GM18861 (cell line): ENCODE measurements around the gene TAS2R10.
"Not testable (repeated sequence)": the region's sequence is repeated elsewhere in the genome, so short reads cannot be mapped to it uniquely, and the experiment has no call there.

Experiments
- ATAC-seq: cut with Tn5 transposase; IDR thresholded peaks from one replicate; pipeline ENCODE4 v1.9.1; 2021; ENCODE audit not compliant: unreplicated experiment

TAS2R10 gene, protein sequence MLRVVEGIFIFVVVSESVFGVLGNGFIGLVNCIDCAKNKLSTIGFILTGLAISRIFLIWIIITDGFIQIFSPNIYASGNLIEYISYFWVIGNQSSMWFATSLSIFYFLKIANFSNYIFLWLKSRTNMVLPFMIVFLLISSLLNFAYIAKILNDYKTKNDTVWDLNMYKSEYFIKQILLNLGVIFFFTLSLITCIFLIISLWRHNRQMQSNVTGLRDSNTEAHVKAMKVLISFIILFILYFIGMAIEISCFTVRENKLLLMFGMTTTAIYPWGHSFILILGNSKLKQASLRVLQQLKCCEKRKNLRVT

GRCh38 chr12:10826258-10826657 is at the start of gene TAS2R10:
TSS of gene TAS2R10 (minus strand) at chr12:10826358. CDS start at chr12:10826269, 89 bp downstream.
- no peak for ATAC-seq

GRCh38 chr12:10873378-10873777 is 47.2 kb upstream of the TAS2R10 start:
- no peak for ATAC-seq

DNA sequence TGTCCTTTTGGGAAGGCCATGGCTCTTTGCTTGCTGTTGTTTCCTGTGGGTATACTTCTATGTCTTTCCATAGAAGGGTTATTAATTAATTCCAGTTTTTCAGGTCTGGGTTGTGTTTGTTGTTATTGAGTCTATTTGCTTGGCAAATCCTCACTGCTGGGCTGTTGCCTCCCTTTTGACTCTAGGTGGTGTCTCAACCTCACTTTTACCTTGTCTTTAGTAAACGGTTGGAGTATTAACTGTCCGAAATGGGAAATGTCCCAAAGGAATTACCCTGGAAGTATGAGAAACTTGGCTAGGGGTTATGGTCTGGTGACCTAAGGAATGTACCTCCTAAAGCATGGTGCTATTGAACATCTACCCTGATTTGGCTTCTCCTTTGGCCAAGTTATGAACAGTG is 41.2 kb upstream of the TAS2R10 start:
- no peak for ATAC-seq

GRCh38 chr12:10863512-10864218 is 37.5 kb upstream of the TAS2R10 start:
- ATAC-seq: no peak

DNA sequence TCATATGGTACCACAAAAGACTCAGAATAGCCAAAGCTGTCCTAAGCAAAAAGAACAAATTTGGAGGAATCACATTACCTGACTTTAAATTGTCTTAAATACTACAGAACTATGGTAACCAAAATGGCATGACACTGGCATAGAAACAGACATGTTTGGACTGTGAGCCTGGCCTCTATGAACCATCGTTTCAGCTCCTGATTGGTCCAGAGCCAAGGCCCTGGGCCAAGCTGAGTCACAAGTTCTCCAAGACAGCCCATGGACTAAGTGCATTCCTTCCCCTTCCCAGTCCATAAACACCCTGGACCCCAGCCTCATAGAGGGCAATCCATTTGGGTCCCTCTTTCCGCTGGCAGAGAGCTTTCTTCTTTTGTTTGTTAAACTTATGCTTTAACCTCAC is 35.2 kb upstream of the TAS2R10 start:
- no peak for ATAC-seq

- no peak for ATAC-seq
These were observed 29.6 kb upstream of the TAS2R10 start for GRCh38 chr12:10855807-10856206.

GRCh38 chr12:10853776-10854175 is 27.6 kb upstream of the TAS2R10 start:
- no peak for ATAC-seq

- no peak for ATAC-seq
These were observed 25.2 kb upstream of the TAS2R10 start for GRCh38 chr12:10851243-10851858.

DNA sequence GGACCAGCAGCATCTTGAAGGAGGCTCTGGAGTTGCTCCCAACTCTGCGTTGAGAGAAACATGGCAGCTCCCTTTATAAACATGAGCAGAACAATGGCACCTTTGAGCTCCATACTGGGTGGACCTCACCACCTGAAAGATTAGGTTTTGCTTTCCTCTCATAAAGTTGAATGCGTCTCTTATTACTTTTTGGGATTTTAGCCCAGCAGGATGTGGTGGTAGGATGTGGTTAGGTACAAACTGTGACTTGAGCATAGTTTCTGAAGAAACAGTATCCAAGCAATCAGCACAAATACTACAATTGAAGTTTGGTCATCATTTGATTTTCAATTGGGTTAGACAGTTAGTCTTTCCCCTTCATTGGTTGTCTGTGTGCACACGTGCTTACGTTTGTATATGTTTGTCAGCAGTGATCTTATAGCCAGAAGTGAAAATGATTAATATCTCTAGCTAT is 23.3 kb upstream of the TAS2R10 start, which contains the start of gene PRR4:
Gene PRR4 (minus strand): TSS at position 51 of the 454 bp plus-strand sequence. CDS start 38 bp downstream, at position 13.
- ATAC-seq: no peak

- no peak for ATAC-seq
These were observed 21.6 kb upstream of the TAS2R10 start for GRCh38 chr12:10847744-10848143.

- no peak for ATAC-seq
These were observed 16.7 kb upstream of the TAS2R10 start for GRCh38 chr12:10842862-10843261.

GRCh38 chr12:10838461-10838860 is 12.3 kb upstream of the TAS2R10 start:
- ATAC-seq: no peak

DNA sequence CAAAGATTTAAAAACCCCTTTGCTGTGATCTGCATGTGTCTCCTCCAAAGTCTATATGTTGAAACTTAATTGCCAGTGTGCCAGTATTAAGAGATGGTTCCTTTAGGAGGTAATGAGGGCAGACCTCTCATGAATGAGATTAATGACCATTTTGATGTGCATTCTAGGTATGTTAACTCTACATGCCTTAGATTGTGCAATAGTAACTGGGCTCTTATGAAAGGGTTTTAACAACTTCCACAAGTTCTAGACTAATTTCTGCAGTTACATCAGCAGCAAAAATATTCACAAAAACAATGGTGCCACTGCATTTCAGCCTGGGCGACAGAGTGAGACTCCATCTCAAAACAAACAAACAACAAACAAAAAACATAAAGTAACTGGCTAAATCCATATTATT is 3.8 kb upstream of the TAS2R10 start:
- ATAC-seq: no peak

- no peak for ATAC-seq
These were observed 1.2 kb downstream of the TAS2R10 start for GRCh38 chr12:10824957-10825356.

GRCh38 chr12:10811883-10812536 is 14.1 kb downstream of the TAS2R10 start:
- ATAC-seq: no peak

GRCh38 chr12:10810068-10810467 is 16.1 kb downstream of the TAS2R10 start, which contains the start of gene TAS2R9:
TSS of gene TAS2R9 (minus strand) at chr12:10810168. CDS start at chr12:10810075, 93 bp downstream.
- no peak for ATAC-seq

DNA sequence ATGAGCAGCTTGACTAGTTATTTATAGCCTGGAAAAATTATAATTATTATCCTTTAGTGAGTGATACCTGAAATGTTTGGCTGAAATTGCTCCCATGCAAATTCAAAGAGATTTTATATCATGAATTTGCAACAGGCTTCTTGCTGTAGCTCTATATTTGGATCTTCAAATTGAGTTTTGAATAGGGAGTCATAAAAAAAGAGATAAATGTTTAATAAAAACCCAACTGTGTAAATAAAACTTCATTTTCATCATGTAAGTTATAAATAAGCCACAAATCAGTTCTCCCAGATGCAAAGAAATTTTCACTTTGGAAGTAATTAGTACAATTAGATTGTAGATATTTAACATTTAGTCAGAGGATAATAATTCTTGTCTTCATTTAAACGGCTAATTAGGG is 19.0 kb downstream of the TAS2R10 start, which contains the start of gene TAS2R8:
Gene TAS2R8 (minus strand): TSS at position 101 of the 400 bp plus-strand sequence. CDS start 306 bp downstream, outside the sequence.
- no peak for ATAC-seq

DNA sequence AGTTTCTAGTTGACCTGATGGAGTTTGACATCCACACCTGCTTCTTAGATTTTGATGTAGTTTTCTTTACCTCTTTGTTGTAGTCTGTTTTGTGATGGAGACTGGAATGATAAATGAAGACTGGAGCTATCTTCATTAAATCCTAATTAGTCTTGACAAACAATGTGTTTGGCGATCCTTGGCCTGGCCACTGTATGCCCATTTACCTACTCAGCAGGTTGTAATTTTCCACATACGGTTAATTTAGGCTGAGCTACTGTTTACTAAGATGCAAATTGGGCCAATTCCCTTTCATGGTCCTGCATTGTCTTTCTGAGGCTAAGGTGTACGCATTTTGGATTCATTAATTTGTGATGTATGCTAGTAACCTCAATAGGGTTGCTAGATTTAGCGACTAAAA is 23.6 kb downstream of the TAS2R10 start, which contains the start of gene TAS2R7:
Gene TAS2R7 (minus strand): TSS at position 41 of the 400 bp plus-strand sequence. CDS start 57 bp downstream, outside the sequence.
- no peak for ATAC-seq

- ATAC-seq: no peak
These were observed 24.4 kb downstream of the TAS2R10 start for GRCh38 chr12:10801741-10802140.

- ATAC-seq: no peak
These were observed 31.9 kb downstream of the TAS2R10 start for GRCh38 chr12:10794222-10794621.

DNA sequence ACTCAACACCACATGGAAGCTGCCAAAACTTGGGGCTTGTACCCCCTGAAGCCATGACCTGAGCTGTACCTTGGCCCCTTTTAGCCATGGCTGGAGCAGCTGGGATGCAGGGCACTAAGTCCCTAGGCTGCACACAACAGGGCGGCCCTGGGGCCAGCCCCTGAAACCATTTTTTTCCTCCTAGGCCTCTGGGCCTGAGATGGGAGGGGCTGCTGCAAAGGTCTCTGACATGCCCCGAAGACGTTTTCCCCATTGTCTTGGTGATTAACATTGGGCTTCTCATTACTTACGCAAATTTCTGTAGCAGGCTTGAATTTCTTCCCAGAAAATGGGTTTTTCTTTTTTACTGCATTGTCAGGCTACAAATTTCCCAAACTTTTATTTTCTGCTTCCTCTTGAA is 34.4 kb downstream of the TAS2R10 start:
- not testable (repeated sequence) for ATAC-seq
